Neural cell (in vitro differentiated cells): ENCODE measurements around the gene TPM1.

Experiments used
- EP300 ChIP-seq: fragments of 450-650 bp; conservative IDR thresholded peaks from 2 replicates; pipeline ENCODE4 v1.6.1; 2014; ENCODE audit warnings: antibody characterized with exemption, mild to moderate bottlenecking, moderate library complexity; ENCODE audit not compliant: poor library complexity, severe bottlenecking
- EZH2 ChIP-seq: fragments of 200-600, 300-800 bp; shearing (Covaris generic), sonication (generic); IDR thresholded peaks from 2 replicates; pipeline ENCODE4 v1.6.1; 2014; ENCODE audit warnings: antibody characterized with exemption, low read length, borderline replicate concordance, mild to moderate bottlenecking; ENCODE audit not compliant: insufficient read depth, poor library complexity, severe bottlenecking
- POLR2AphosphoS5 ChIP-seq: IDR thresholded peaks from 2 replicates; pipeline ENCODE4 v1.6.1; 2012
- RAD21 ChIP-seq: fragments of 450-650 bp; conservative IDR thresholded peaks from 2 replicates; pipeline ENCODE4 v1.6.1; 2014; ENCODE audit warnings: antibody characterized with exemption, mild to moderate bottlenecking, moderate library complexity
- TAF1 ChIP-seq: IDR thresholded peaks from 2 replicates; pipeline ENCODE4 v1.6.1; 2012; ENCODE audit warnings: low read depth
- TF ChIP-seq, protein P1 (sequence below): fragments of 450-650 bp; IDR thresholded peaks from 2 replicates; pipeline ENCODE4 v1.5.1; 2014; ENCODE audit warnings: antibody characterized with exemption, mild to moderate bottlenecking, moderate library complexity; ENCODE audit not compliant: poor library complexity, severe bottlenecking
- TF ChIP-seq, protein P2 (sequence below): IDR thresholded peaks from 2 replicates; pipeline ENCODE4 v1.6.1; 2012; ENCODE audit warnings: borderline replicate concordance

DNA sequence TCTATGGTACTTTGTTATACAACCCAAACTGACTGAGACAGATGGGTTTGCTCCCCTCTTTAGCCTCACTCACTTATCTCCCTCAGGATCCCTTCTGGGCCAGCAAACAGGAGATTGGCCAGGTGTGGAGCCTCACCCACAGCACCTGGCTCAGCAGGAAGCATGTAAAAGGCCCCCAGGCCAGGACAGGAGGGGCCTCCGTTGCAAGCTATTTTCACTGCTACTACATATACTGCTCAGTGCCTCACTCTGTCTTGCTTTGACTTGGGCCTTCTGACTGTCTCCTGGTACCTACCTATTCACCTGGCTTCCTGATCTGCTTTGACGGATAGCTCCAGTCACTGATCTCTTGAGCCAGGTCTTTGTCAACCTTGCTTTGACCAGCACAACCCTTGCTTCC is 20.4 kb upstream of the TPM1 start:
- no peak for TF ChIP-seq POLR2AphosphoS5
- TF ChIP-seq, protein P1, sequence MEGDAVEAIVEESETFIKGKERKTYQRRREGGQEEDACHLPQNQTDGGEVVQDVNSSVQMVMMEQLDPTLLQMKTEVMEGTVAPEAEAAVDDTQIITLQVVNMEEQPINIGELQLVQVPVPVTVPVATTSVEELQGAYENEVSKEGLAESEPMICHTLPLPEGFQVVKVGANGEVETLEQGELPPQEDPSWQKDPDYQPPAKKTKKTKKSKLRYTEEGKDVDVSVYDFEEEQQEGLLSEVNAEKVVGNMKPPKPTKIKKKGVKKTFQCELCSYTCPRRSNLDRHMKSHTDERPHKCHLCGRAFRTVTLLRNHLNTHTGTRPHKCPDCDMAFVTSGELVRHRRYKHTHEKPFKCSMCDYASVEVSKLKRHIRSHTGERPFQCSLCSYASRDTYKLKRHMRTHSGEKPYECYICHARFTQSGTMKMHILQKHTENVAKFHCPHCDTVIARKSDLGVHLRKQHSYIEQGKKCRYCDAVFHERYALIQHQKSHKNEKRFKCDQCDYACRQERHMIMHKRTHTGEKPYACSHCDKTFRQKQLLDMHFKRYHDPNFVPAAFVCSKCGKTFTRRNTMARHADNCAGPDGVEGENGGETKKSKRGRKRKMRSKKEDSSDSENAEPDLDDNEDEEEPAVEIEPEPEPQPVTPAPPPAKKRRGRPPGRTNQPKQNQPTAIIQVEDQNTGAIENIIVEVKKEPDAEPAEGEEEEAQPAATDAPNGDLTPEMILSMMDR = no peak
- no peak for TF ChIP-seq EZH2
- TF ChIP-seq TAF1 = no peak
- no peak for TF ChIP-seq EP300
- TF ChIP-seq RAD21 = no peak
- TF ChIP-seq, protein P2, sequence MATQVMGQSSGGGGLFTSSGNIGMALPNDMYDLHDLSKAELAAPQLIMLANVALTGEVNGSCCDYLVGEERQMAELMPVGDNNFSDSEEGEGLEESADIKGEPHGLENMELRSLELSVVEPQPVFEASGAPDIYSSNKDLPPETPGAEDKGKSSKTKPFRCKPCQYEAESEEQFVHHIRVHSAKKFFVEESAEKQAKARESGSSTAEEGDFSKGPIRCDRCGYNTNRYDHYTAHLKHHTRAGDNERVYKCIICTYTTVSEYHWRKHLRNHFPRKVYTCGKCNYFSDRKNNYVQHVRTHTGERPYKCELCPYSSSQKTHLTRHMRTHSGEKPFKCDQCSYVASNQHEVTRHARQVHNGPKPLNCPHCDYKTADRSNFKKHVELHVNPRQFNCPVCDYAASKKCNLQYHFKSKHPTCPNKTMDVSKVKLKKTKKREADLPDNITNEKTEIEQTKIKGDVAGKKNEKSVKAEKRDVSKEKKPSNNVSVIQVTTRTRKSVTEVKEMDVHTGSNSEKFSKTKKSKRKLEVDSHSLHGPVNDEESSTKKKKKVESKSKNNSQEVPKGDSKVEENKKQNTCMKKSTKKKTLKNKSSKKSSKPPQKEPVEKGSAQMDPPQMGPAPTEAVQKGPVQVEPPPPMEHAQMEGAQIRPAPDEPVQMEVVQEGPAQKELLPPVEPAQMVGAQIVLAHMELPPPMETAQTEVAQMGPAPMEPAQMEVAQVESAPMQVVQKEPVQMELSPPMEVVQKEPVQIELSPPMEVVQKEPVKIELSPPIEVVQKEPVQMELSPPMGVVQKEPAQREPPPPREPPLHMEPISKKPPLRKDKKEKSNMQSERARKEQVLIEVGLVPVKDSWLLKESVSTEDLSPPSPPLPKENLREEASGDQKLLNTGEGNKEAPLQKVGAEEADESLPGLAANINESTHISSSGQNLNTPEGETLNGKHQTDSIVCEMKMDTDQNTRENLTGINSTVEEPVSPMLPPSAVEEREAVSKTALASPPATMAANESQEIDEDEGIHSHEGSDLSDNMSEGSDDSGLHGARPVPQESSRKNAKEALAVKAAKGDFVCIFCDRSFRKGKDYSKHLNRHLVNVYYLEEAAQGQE = no peak
